ENCODE measurements around the gene RAPGEF1. TPM values are rescaled to one million over a fixed set of nuclear protein-coding genes. Genes with fewer than 3 reads are reported as not detected.

The RAPGEF1 gene
- polyA plus RNA-seq, 1 donor from 2014 or later: 23.6 TPM

DNA sequence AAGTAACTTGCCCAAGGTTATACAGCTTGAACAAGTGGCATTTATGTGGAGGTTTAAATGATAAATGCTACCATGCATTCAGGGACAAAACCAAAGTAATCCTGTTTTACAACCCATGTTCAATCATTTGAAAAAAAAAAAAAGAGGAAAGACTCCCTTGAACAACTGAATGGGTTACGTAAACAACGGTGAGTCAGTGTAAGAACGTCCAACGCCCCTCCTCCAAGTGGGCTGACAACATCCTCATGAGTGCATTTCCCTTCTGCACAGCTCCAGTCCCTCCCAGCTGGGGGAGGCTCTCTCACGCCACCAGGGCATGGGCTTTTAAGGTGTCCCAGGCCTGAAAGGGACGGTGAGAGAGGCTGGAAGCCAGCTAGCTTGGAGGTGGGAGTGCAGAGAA, 104.6 kb downstream of the RAPGEF1 start:
- no peak overlapping the region for H3K4me2 ChIP-seq (ENCODE audit: low read length)

GRCh38 chr9:131633491-131634031, 106.3 kb downstream of the RAPGEF1 start:
- no peak overlapping the region for H3K27ac ChIP-seq (ENCODE audit: low read length)
- H3K79me2 ChIP-seq (replicated peaks; ENCODE audit: insufficient read depth, low read length): no peaks in the 10 kb centered on the region
- no peaks in the 10 kb centered on the region for H3K9me2 ChIP-seq (ENCODE audit: insufficient read depth, low read length)
- H3K9me3 ChIP-seq (ENCODE audit: low read length): no peaks in the 10 kb centered on the region
- no peaks in the 10 kb centered on the region for H4K20me1 ChIP-seq (ENCODE audit: insufficient read depth)
- H3K4me3 ChIP-seq (ENCODE audit: low read length): no peak overlapping the region
- no peak overlapping the region for H3K4me2 ChIP-seq (ENCODE audit: low read length)
- H3K36me3 ChIP-seq (ENCODE audit: insufficient read depth, low read length): peaks cover 11% of the 10 kb centered on the region
- TF ChIP-seq RAD21 (conservative IDR thresholded peaks at IDR 0.05) (no peak), TAF1 (IDR thresholded peaks at IDR 0.05; ENCODE audit: low read depth) (no peak), EZH2 (IDR thresholded peaks at IDR 0.05; ENCODE audit: borderline replicate concordance, insufficient read depth, low read length, poor library complexity, severe bottlenecking) (no peak), MXI1 (conservative IDR thresholded peaks at IDR 0.05; ENCODE audit: poor library complexity, severe bottlenecking) (no peak), POLR2AphosphoS5 (IDR thresholded peaks at IDR 0.05) (no peak), EP300 (conservative IDR thresholded peaks at IDR 0.05; ENCODE audit: poor library complexity, severe bottlenecking) (no peak), SMC3 (conservative IDR thresholded peaks at IDR 0.05; ENCODE audit: poor library complexity) (no peak)
- TF ChIP-seq, protein P1, sequence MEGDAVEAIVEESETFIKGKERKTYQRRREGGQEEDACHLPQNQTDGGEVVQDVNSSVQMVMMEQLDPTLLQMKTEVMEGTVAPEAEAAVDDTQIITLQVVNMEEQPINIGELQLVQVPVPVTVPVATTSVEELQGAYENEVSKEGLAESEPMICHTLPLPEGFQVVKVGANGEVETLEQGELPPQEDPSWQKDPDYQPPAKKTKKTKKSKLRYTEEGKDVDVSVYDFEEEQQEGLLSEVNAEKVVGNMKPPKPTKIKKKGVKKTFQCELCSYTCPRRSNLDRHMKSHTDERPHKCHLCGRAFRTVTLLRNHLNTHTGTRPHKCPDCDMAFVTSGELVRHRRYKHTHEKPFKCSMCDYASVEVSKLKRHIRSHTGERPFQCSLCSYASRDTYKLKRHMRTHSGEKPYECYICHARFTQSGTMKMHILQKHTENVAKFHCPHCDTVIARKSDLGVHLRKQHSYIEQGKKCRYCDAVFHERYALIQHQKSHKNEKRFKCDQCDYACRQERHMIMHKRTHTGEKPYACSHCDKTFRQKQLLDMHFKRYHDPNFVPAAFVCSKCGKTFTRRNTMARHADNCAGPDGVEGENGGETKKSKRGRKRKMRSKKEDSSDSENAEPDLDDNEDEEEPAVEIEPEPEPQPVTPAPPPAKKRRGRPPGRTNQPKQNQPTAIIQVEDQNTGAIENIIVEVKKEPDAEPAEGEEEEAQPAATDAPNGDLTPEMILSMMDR (IDR thresholded peaks at IDR 0.05; ENCODE audit: poor library complexity, severe bottlenecking): no peak
- TF ChIP-seq, protein P2, sequence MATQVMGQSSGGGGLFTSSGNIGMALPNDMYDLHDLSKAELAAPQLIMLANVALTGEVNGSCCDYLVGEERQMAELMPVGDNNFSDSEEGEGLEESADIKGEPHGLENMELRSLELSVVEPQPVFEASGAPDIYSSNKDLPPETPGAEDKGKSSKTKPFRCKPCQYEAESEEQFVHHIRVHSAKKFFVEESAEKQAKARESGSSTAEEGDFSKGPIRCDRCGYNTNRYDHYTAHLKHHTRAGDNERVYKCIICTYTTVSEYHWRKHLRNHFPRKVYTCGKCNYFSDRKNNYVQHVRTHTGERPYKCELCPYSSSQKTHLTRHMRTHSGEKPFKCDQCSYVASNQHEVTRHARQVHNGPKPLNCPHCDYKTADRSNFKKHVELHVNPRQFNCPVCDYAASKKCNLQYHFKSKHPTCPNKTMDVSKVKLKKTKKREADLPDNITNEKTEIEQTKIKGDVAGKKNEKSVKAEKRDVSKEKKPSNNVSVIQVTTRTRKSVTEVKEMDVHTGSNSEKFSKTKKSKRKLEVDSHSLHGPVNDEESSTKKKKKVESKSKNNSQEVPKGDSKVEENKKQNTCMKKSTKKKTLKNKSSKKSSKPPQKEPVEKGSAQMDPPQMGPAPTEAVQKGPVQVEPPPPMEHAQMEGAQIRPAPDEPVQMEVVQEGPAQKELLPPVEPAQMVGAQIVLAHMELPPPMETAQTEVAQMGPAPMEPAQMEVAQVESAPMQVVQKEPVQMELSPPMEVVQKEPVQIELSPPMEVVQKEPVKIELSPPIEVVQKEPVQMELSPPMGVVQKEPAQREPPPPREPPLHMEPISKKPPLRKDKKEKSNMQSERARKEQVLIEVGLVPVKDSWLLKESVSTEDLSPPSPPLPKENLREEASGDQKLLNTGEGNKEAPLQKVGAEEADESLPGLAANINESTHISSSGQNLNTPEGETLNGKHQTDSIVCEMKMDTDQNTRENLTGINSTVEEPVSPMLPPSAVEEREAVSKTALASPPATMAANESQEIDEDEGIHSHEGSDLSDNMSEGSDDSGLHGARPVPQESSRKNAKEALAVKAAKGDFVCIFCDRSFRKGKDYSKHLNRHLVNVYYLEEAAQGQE (IDR thresholded peaks at IDR 0.05; ENCODE audit: borderline replicate concordance): no peak
- H3K27me3 ChIP-seq (ENCODE audit: insufficient read depth, low read depth, low read length): no peaks in the 10 kb centered on the region
- no peak overlapping the region for H3K9ac ChIP-seq (ENCODE audit: low read length)
- no peak overlapping the region for H2AFZ ChIP-seq (ENCODE audit: low read depth, low read length)
- no peaks in the 10 kb centered on the region for H3F3A ChIP-seq (ENCODE audit: insufficient read depth, low read length, poor library complexity, severe bottlenecking)

More for the DNA sequence above, 104.6 kb downstream of the RAPGEF1 start:
- H3K27ac ChIP-seq (ENCODE audit: low read length): no peak overlapping the region
- peaks cover 11% of the 10 kb centered on the region for H3K36me3 ChIP-seq (ENCODE audit: insufficient read depth, low read length)
- TF ChIP-seq EZH2 (IDR thresholded peaks at IDR 0.05; ENCODE audit: borderline replicate concordance, insufficient read depth, low read length, poor library complexity, severe bottlenecking): no peak
- no peak for TF ChIP-seq POLR2AphosphoS5 (IDR thresholded peaks at IDR 0.05)
- TF ChIP-seq TAF1 (IDR thresholded peaks at IDR 0.05; ENCODE audit: low read depth): no peak
- TF ChIP-seq SMC3 (conservative IDR thresholded peaks at IDR 0.05; ENCODE audit: poor library complexity): no peak
- no peak for TF ChIP-seq MXI1 (conservative IDR thresholded peaks at IDR 0.05; ENCODE audit: poor library complexity, severe bottlenecking)
- TF ChIP-seq RAD21 (conservative IDR thresholded peaks at IDR 0.05): no peak
- TF ChIP-seq, protein P1 (IDR thresholded peaks at IDR 0.05; ENCODE audit: poor library complexity, severe bottlenecking): no peak
- TF ChIP-seq EP300 (conservative IDR thresholded peaks at IDR 0.05; ENCODE audit: poor library complexity, severe bottlenecking): no peak
- TF ChIP-seq, protein P2 (IDR thresholded peaks at IDR 0.05; ENCODE audit: borderline replicate concordance): no peak
- no peaks in the 10 kb centered on the region for H3K79me2 ChIP-seq (replicated peaks; ENCODE audit: insufficient read depth, low read length)
- no peak overlapping the region for H3K9ac ChIP-seq (ENCODE audit: low read length)
- no peak overlapping the region for H3K4me3 ChIP-seq (ENCODE audit: low read length)
- H3F3A ChIP-seq (ENCODE audit: insufficient read depth, low read length, poor library complexity, severe bottlenecking): no peaks in the 10 kb centered on the region
- H4K20me1 ChIP-seq (ENCODE audit: insufficient read depth): no peaks in the 10 kb centered on the region
- no peak overlapping the region for H2AFZ ChIP-seq (ENCODE audit: low read depth, low read length)
- H3K27me3 ChIP-seq (ENCODE audit: insufficient read depth, low read depth, low read length): no peaks in the 10 kb centered on the region
- no peaks in the 10 kb centered on the region for H3K9me2 ChIP-seq (ENCODE audit: insufficient read depth, low read length)
- no peaks in the 10 kb centered on the region for H3K9me3 ChIP-seq (ENCODE audit: low read length)
